IPS-NIHi11 (cell line): ENCODE measurements around the gene DPEP3.

Experiments used
- DNase-seq: peaks from one replicate; pipeline ENCODE4 v3.0.0; 2012; ENCODE audit warnings: mixed read lengths, low spot score

Gene DPEP3

GRCh38 chr16:67931712-67932461 lies 48.4 kb downstream of the DPEP3 start, which contains the start of gene CTRL:
Gene CTRL, minus strand, starts transcription at chr16:67931862. Its CDS starts 10 bp downstream, at chr16:67931852.
- no peak for DNase-seq

DNA sequence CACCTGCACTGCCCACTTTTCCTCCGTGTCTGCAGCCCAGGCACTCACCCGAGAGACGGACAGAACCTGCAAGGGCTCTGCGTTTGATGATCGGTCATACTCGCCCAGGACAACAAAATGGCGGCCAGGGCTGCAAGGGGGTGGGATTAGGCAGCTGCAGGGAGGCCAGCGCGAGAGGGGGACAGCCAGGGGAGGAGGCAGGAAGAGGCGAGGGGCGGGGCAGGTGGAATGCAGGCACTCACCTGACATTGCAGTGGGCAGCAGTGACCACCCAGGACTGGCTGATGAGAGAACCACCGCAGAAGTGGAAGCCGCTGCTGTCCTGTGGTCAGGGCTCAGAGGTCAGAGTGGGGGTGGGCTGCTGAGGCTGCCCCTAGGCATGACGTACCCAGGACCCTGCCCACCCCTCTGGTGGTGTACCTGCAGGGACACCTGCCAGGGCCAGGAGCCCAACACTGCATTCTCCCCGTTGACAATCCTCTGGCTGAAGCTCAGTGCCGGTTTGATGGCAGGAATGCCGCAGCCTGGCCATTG lies 49.6 kb downstream of the DPEP3 start:
- DNase-seq, result no peak

GRCh38 chr16:67930191-67930590 lies 50.1 kb downstream of the DPEP3 start:
- no peak for DNase-seq

- DNase-seq, result peak; percentile 90
Observed at GRCh38 chr16:67928561-67929364, 51.5 kb downstream of the DPEP3 start.

GRCh38 chr16:67928147-67928546 lies 52.2 kb downstream of the DPEP3 start:
- DNase-seq, result no peak

GRCh38 chr16:67927131-67927941 lies 53.0 kb downstream of the DPEP3 start:
- no peak for DNase-seq

DNA sequence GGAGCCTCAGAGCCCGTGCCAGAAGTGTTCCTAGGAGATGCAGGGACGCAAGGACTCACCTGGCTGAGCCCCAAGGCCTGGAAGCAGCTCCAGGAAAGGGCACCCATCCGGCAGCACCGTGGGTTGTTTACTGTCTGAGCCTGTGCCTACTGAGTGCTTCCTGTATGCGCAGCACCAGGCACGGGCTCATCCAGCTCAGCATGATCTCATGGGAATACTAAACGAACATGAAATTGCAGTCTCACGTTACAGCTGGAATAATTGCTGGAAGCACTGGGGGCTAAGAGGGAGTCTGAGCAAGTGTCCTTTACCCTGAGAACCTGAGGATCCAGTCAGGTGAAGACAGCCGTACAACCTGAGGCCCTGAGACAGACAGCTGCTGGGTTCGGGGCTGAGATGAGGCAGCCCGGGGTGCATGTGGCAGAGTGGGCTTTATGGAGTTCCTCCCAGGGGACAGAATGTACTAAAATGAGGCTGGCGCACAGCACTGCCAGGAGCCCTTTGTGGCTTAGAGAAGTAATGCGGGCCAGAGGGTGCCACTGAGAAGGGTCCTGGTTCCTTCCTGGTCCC lies 54.0 kb downstream of the DPEP3 start:
- DNase-seq, result peak; percentile 55
